ENCODE results near the gene B4GALT2.
A peak's percentile ranks its signal among the peaks of the same experiment; 100 is the strongest.

B4GALT2 gene, protein sequence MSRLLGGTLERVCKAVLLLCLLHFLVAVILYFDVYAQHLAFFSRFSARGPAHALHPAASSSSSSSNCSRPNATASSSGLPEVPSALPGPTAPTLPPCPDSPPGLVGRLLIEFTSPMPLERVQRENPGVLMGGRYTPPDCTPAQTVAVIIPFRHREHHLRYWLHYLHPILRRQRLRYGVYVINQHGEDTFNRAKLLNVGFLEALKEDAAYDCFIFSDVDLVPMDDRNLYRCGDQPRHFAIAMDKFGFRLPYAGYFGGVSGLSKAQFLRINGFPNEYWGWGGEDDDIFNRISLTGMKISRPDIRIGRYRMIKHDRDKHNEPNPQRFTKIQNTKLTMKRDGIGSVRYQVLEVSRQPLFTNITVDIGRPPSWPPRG

DNA sequence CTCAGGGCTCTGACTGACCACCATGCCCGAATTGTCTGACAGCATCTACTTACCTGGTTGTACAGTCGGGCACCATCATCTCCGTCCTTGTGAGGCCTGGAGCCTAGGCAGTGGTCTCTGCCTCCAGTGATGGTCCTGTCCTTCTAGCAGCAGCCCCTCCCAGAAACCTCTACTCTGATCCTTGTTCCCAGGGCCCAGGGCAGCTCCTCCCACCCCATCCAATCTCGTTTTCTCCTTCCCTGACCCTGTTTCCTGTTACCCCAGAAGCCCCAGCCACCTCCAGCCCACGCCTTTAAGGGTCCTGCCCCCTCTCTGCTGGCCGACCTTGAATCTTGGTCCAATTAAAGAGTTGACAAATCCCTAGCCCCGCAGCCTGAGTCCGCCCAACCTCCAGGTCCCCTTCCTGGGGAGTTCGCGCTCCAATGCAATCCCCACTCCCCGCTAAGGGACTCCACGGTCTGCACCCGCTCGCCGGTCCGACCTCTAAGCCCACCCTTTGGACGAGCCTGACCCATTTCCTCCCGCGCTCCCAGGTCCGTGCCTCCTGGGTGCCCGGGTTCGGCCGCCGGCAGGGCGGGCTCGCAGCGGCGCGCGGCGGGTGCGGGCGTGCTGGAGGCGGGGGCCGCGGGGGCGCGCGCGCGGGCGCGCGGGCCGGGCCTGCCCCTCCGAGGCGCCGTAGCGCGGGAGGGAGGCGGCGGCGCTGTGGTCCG lies at the start of gene B4GALT2:
B4GALT2 (plus strand) TSS at position 660 of the 710 bp plus-strand sequence. CDS start 1,951 bp downstream, outside the sequence.
- Mint-ChIP-seq H3K9me3 (no peaks in the 10 kb centered on the region), H3K4me1 (ENCODE audit: low read depth) (peaks cover 48% of the 10 kb centered on the region), H3K27me3 (no peaks in the 10 kb centered on the region), H3K36me3 (ENCODE audit: low read depth) (peaks cover 45% of the 10 kb centered on the region), H3K4me3 (peak within 1 kb of the TSS; percentile 93), H3K27ac (peak within 1 kb of the TSS; percentile 90)

DNA sequence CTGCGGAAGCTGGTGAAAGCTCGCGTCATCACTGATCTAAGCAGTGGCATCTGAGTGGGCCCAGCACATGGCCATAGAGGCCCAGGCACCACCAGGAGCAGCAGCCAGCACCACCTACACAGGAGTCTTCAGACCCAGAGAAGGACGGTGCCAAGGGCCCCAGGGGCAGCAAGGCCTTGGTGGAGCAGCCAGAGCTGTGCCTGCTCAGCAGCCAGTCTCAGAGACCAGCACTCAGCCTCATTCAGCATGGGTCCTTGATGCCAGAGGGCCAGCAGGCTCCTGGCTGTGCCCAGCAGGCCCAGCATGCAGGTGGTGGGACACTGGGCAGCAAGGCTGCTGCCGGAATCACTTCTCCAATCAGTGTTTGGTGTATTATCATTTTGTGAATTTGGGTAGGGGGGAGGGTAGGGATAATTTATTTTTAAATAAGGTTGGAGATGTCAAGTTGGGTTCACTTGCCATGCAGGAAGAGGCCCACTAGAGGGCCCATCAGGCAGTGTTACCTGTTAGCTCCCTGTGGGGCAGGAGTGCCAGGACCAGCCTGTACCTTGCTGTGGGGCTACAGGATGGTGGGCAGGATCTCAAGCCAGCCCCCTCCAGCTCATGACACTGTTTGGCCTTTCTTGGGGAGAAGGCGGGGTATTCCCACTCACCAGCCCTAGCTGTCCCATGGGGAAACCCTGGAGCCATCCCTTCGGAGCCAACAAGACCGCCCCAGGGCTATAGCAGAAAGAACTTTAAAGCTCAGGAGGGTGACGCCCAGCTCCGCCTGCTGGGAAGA lies 48.7 kb upstream of the B4GALT2 start:
- Mint-ChIP-seq H3K4me3 (no peak overlapping the region), H3K27ac (no peak overlapping the region), H3K36me3 (ENCODE audit: low read depth) (peaks cover 6% of the 10 kb centered on the region), H3K4me1 (ENCODE audit: low read depth) (peaks cover 14% of the 10 kb centered on the region), H3K9me3 (no peaks in the 10 kb centered on the region), H3K27me3 (peaks cover 20% of the 10 kb centered on the region)

DNA sequence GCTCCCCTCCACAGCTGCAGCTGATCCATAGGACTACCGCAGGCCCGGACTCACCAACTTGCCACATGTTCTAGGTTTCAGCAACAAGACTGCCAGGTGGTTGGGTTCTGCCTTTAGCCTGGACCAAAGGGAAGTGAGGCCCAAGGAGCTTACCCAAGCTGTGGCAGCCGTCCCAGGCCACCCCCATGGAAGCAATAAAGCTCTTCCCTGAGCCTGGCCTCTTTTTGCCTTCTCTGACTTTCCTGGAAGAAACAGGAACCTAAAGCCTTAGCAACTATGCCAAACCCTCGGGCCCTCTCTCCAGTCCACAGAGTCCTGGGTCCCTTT lies 48.1 kb upstream of the B4GALT2 start:
- Mint-ChIP-seq H3K4me3 (no peak overlapping the region), H3K27ac (no peak overlapping the region), H3K9me3 (no peaks in the 10 kb centered on the region), H3K4me1 (ENCODE audit: low read depth) (peaks cover 14% of the 10 kb centered on the region), H3K36me3 (ENCODE audit: low read depth) (peaks cover 1% of the 10 kb centered on the region), H3K27me3 (peaks cover 23% of the 10 kb centered on the region)

DNA sequence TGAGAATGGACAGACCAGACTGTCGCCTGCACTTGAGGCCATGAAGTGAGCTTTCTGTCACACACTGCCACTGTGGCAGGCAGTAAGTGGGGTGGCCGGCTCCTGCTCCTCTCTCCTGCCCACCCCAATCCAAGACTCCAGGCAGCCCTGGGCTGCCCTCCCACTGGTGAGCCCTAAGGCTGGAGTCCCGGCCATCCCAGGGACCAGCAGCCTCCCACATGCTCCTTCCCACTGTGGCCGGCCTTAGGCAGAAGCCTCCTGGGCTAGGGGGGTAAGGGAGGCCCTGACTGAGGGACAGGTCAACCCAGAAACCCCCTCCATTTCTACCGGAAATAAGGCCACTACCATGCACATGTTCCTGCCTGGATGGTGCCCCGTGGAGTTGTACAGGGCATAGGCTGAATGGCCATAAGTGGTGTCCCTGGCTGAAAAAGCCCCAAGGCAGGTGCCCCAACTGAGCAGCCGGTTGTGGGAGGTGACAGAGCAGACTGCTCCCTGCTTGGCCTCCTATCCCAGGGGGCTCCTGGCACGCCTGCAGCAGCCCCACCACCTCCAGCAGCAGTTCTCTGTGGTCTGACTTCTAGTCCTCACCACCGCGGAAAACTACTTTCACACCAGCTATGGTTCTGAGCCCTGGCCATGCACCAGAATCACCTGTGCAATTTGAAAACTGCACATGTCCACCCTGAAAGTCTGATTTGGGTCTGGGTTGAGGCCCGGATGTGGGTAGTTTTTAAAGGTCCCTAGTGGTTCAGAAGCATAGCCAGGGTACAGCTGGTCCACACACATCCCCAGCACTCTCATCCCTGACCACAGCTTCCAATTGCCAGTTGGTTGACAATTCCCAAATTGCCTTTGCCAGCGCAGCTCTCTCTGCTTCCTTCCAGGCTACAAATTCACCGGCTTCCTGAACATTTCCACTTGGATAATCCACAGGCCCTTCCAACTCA lies 47.0 kb upstream of the B4GALT2 start:
- Mint-ChIP-seq H3K4me1 (ENCODE audit: low read depth) (peaks cover 18% of the 10 kb centered on the region), H3K36me3 (ENCODE audit: low read depth) (no peaks in the 10 kb centered on the region)

DNA sequence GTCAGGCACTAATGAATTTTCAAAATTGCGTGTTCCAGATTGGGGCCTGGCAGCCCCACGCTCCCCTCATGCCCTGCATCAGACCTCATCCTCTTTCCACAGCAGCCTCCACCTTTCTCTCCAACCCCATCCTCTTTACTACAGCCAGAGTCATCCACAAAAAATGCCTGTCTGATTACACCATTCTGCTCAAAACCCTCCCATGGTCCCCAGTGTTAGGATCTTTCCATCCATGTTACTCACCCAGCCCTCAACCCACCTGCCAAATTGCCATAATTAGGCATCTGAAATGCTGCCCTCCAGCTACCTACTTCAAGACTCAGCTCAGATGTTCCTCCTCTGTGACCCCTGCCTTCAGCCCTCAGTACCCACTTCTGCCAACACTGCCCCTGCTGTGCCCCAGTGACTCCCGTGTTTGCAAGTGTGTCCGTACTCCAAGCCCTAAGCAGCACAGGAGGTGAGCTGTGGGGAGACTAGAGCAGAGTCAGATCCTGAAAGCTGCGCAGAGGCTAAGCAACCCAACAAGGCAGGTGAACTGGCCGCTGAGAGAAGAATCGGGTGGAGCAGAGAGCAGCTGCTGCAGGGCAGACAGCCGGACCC lies 46.1 kb upstream of the B4GALT2 start:
- Mint-ChIP-seq H3K9me3 (no peaks in the 10 kb centered on the region), H3K36me3 (ENCODE audit: low read depth) (no peaks in the 10 kb centered on the region), H3K4me3 (no peak overlapping the region), H3K4me1 (ENCODE audit: low read depth) (peaks cover 18% of the 10 kb centered on the region), H3K27ac (no peak overlapping the region), H3K27me3 (peaks cover 23% of the 10 kb centered on the region)

More for the DNA sequence above, 47.0 kb upstream of the B4GALT2 start:
- H3K27me3 Mint-ChIP-seq: peaks cover 23% of the 10 kb centered on the region
- no peaks in the 10 kb centered on the region for H3K9me3 Mint-ChIP-seq
- H3K4me3 Mint-ChIP-seq: no peak overlapping the region
- H3K27ac Mint-ChIP-seq: no peak overlapping the region

DNA sequence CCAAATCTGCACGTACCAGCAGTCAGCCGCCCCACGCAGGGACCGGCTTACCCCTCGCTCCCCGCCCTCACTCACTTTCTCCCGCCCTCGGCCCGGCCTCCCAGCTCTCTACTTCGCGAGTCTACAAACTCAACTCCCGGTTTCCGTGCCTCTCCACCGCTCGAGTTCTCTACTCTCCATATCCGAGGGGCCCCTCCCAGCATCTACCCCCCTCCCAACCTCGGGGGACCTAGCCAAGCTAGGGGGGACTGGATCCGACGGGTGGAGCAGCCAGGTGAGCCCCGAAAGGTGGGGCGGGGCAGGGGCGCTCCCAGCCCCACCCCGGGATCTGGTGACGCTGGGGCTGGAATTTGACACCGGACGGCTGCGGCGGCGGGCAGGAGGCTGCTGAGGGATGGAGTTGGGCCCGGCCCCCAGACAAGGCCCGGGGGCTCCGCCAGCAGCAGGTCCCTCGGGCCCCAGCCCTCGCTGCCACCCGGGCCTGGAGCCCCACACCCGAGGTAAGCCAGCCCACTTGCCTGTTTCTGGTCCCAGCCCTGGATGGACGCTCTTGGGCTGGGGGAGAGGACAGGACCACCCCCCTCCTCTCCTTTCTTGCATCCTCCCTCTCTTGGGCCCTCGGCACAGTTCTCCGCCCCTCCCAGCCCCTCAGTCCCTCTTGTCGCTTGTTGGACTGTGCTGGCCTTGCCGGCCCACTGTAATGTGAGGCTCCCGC lies 45.5 kb upstream of the B4GALT2 start, which contains the start of gene ARTN:
ARTN (plus strand) TSS at position 416 of the 715 bp plus-strand sequence. CDS start 1,856 bp downstream, outside the sequence.
- peak within 1 kb of the TSS; percentile 26 for H3K4me3 Mint-ChIP-seq
- peaks cover 18% of the 10 kb centered on the region for H3K4me1 Mint-ChIP-seq (ENCODE audit: low read depth)
- H3K9me3 Mint-ChIP-seq: no peaks in the 10 kb centered on the region
- H3K36me3 Mint-ChIP-seq (ENCODE audit: low read depth): no peaks in the 10 kb centered on the region
- H3K27me3 Mint-ChIP-seq: peaks cover 23% of the 10 kb centered on the region
- H3K27ac Mint-ChIP-seq: no peak within 1 kb of the TSS

DNA sequence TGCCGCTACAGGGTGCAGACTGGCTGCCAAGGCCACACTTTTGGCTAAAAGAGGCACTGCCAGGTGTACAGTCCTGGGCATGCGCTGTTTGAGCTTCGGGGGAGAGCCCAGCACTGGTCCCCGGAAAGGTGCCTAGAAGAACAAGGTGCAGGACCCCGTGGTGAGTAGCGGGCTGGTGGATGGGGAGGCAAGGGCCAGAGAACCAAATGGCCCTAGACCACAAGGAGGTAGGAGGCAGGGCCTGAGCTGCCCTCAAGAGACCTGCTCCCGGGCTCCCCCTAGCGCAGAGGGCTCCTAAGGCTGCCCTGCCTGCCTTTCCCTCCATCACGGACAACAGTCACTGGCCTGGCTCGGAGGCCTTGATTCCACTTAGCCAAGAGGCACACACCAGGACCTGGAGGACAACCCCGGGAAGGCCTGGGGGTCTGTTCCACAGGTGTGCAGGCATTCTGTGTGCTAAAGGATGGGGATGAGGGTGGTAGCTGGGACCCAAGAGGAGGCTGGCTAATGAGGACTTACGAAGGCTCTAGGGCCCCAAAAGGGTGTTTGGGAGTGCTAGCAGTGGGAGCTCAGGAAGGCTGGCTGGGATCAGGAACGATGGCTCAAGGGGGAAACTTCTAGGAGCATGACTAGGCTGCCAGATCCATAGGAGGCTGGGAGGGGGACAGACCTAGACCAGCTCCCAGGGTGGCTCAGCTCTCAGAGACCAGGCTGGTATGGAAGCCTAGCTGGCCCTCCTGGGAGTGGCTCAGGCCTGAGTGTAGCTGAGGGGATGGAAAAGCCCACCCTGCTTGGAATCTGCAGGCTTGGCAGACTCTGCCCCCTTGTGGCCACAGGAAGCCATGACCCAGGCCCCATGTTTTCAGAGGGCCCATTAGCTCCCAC lies 44.7 kb upstream of the B4GALT2 start:
- Mint-ChIP-seq H3K4me3 (peak overlapping the region; percentile 26), H3K9me3 (no peaks in the 10 kb centered on the region), H3K36me3 (ENCODE audit: low read depth) (no peaks in the 10 kb centered on the region), H3K27me3 (peaks cover 23% of the 10 kb centered on the region), H3K4me1 (ENCODE audit: low read depth) (peaks cover 17% of the 10 kb centered on the region), H3K27ac (no peak overlapping the region)

DNA sequence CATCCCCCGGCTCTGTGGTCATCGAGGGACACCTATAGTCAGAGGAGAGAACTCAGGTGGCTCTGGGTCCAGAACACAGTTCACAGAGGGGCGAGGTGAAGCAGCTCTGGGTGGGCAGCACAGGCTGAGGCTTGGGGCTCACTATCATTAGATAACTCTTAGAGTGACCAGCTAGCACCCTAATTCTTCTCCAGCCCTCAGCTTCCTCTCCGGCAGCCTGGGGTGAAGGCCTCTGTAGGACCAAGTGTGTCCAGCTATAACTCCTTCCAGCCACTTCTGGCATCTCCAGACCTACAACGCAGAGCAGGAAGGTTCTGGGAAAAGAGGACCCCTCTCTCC lies 44.1 kb upstream of the B4GALT2 start:
- Mint-ChIP-seq H3K9me3 (no peaks in the 10 kb centered on the region), H3K27me3 (peaks cover 23% of the 10 kb centered on the region), H3K4me1 (ENCODE audit: low read depth) (peaks cover 12% of the 10 kb centered on the region), H3K27ac (no peak overlapping the region), H3K4me3 (no peak overlapping the region), H3K36me3 (ENCODE audit: low read depth) (no peaks in the 10 kb centered on the region)

DNA sequence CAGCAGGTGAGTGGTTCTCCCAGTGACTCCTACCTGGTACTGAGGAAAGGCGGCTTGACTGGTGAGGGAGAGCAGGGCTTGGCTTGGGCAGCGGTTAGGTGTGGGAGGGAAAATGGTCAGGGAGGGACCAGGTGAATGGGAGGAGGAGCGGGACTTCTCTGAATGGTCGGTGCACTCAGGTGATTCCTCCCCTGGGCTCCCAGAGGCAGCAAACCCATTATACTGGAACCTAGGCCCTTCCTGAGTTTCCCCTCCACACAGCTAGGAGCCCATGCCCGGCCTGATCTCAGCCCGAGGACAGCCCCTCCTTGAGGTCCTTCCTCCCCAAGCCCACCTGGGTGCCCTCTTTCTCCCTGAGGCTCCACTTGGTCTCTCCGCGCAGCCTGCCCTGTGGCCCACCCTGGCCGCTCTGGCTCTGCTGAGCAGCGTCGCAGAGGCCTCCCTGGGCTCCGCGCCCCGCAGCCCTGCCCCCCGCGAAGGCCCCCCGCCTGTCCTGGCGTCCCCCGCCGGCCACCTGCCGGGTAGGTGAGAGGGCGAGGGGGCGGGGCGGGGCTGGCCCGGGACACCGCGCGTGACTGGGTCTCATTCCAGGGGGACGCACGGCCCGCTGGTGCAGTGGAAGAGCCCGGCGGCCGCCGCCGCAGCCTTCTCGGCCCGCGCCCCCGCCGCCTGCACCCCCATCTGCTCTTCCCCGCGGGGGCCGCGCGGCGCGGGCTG lies 43.1 kb upstream of the B4GALT2 start:
- Mint-ChIP-seq H3K4me1 (ENCODE audit: low read depth) (peaks cover 12% of the 10 kb centered on the region), H3K36me3 (ENCODE audit: low read depth) (no peaks in the 10 kb centered on the region), H3K27me3 (peaks cover 23% of the 10 kb centered on the region), H3K27ac (no peak overlapping the region), H3K9me3 (no peaks in the 10 kb centered on the region), H3K4me3 (no peak overlapping the region)

DNA sequence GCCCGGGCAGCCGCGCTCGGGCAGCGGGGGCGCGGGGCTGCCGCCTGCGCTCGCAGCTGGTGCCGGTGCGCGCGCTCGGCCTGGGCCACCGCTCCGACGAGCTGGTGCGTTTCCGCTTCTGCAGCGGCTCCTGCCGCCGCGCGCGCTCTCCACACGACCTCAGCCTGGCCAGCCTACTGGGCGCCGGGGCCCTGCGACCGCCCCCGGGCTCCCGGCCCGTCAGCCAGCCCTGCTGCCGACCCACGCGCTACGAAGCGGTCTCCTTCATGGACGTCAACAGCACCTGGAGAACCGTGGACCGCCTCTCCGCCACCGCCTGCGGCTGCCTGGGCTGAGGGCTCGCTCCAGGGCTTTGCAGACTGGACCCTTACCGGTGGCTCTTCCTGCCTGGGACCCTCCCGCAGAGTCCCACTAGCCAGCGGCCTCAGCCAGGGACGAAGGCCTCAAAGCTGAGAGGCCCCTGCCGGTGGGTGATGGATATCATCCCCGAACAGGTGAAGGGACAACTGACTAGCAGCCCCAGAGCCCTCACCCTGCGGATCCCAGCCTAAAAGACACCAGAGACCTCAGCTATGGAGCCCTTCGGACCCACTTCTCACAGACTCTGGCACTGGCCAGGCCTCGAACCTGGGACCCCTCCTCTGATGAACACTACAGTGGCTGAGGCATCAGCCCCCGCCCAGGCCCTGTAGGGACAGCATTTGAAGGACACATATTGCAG lies 42.4 kb upstream of the B4GALT2 start:
- H3K9me3 Mint-ChIP-seq: no peaks in the 10 kb centered on the region
- peaks cover 23% of the 10 kb centered on the region for H3K27me3 Mint-ChIP-seq
- H3K4me1 Mint-ChIP-seq (ENCODE audit: low read depth): peaks cover 12% of the 10 kb centered on the region
- H3K36me3 Mint-ChIP-seq (ENCODE audit: low read depth): no peaks in the 10 kb centered on the region
- H3K4me3 Mint-ChIP-seq: no peak overlapping the region
- H3K27ac Mint-ChIP-seq: no peak overlapping the region

DNA sequence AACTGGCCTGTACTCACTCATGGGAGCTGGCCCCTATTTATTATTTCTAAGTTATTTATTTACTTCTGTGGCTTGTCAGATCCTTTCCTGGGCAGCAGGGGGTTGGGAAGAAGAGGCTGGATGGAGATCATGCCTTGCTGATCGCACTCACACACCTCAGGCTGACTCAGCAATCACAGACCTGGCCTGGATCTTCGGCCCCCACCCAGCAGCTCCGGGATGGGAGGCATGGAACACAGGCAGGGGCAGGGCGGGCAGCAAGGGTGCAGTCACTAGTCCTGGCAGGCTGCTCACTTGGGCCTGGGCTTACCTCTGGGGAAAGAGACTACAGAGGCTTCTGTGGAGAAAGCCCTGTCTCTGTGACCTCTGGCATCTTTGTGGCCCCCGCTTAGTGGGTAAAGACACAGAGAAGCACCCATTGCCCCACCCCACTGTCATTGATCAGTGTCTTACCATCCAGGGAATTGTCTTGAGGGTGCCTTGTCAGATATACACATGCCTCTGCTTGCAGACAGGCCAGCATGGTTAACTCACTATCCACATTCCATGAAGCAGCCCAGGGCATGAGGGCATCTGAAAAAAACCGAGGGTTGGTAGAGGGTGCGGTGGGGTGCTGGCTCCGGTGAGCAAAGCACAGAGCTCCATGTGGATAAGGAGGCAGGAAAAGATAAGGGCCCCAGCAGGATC lies 41.7 kb upstream of the B4GALT2 start:
- no peaks in the 10 kb centered on the region for H3K9me3 Mint-ChIP-seq
- no peak overlapping the region for H3K4me3 Mint-ChIP-seq
- H3K27ac Mint-ChIP-seq: no peak overlapping the region

More for the DNA sequence above, 41.7 kb upstream of the B4GALT2 start:
- H3K4me1 Mint-ChIP-seq (ENCODE audit: low read depth): peaks cover 12% of the 10 kb centered on the region
- H3K27me3 Mint-ChIP-seq: peaks cover 22% of the 10 kb centered on the region
- no peaks in the 10 kb centered on the region for H3K36me3 Mint-ChIP-seq (ENCODE audit: low read depth)

Data from stimulated activated naive CD8-positive, alpha-beta T cell treated with anti-CD3 and anti-CD28 coated beads, Interleukin-15, Interleukin-2, amounts not matched to agents 100 ng/mL and 50 ng/mL, for 24 hours (primary cell).